Heart left ventricle (tissue), 16 donors: ENCODE data around the gene IMMP2L. TPM values are rescaled to one million over a fixed set of nuclear protein-coding genes. Genes with fewer than 3 reads are reported as not detected.

Experiments used
- ATAC-seq, 4 donors: fragments of 200-7000 bp; cut with Tn5 transposase; one replicate each; pipeline ENCODE4 v1.9.1; 2020 to 2022; ENCODE audit warnings: moderate library complexity in 4 of 4, mild to moderate bottlenecking in 3 of 4, moderate number of reproducible peaks in 1 of 4
- DNase-seq, 5 donors: peaks; one replicate each; pipeline ENCODE4 v3.0.0-alpha.2; 2020
- H3K27ac ChIP-seq, 12 donors: fragments of 200-600 bp; sonication (generic) in 4 of 12; one replicate each; pipeline versions ENCODE4 v1.5.0 to v1.8.0; 2016 to 2022; ENCODE audit warnings: mild to moderate bottlenecking in 2 of 12
- H3K27me3 ChIP-seq, 9 donors: fragments of 200-600 bp; sonication (generic) in 2 of 9; one replicate each; pipeline versions ENCODE4 v1.5.1 to v1.8.0; 2016 to 2022; ENCODE audit warnings: mild to moderate bottlenecking in 3 of 9
- H3K36me3 ChIP-seq, 9 donors: fragments of 200-600 bp; sonication (generic) in 2 of 9; one replicate each; pipeline versions ENCODE4 v1.5.0 to v1.8.0; 2018 to 2022; ENCODE audit warnings: mild to moderate bottlenecking in 2 of 9
- H3K4me1 ChIP-seq, 12 donors: fragments of 200-600 bp; sonication (generic) in 4 of 12; one replicate each; pipeline versions ENCODE4 v1.5.0 to v1.8.0; 2016 to 2022; ENCODE audit warnings: mild to moderate bottlenecking in 3 of 12
- H3K4me3 ChIP-seq, 12 donors: fragments of 200-600 bp; sonication (generic) in 4 of 12; one replicate each; pipeline versions ENCODE4 v1.5.0 to v1.8.0; 2017 to 2022; ENCODE audit warnings: mild to moderate bottlenecking in 9 of 12, moderate library complexity in 4 of 12
- H3K9me3 ChIP-seq, 12 donors: fragments of 200-600 bp; sonication (generic) in 4 of 12; one replicate each; pipeline versions ENCODE4 v1.5.0 to v1.8.0; 2016 to 2022; ENCODE audit warnings: mild to moderate bottlenecking in 1 of 12
- POLR2A ChIP-seq, 2 donors: fragments of 450-650 bp; IDR thresholded peaks; one replicate each; pipeline ENCODE4 v1.6.1; 2017; ENCODE audit warnings: antibody characterized with exemption in 2 of 2, mild to moderate bottlenecking in 2 of 2, moderate library complexity in 2 of 2
- WGBS, 4 donors: extraction: QIAGEN DNeasy Blood & Tissue Kit in 2 of 4; methylation state at CpG; one replicate each; pipeline versions ENCODE4 v1.1.5 to v1.1.7; 2013 to 2018; 5-methylcytosine and 5-hydroxymethylcytosine counted together
- intact Hi-C, 10 donors: fragments of 100-400 bp; cut with DNase I; formaldehyde crosslinking; loops; one replicate each; pipeline versions ENCODE4 v1.11.1 to v1.14.2; 2022
- polyA plus RNA-seq, 2 donors: library from polyadenylated mRNA; stranded (reverse); fragments of 200-250 nt; gene quantifications; one replicate each; pipeline ENCODE4 v1.2.3, GENCODE V29; 2013
- total RNA-seq, 9 donors: library from RNA; depleted of rRNA in 2 of 9; stranded (reverse); fragments of >200 nt in 2 of 9; fragmentation: NEBNext Ultra II Directional in 3 of 9; extraction: Animal tissue kit (Norgen Biotek cat#: 25700) in 3 of 9; gene quantifications; one replicate each; pipeline versions ENCODE4 v1.1.0 to v1.2.4, GENCODE V29; 2016 to 2023
- TF ChIP-seq, protein P1 (sequence below), 12 donors: fragments of 200-600 bp; sonication (generic) in 4 of 12; IDR thresholded peaks; one replicate each; pipeline versions ENCODE4 v1.5.0 to v1.8.0; 2018 to 2022; ENCODE audit warnings: antibody characterized with exemption in 12 of 12, mild to moderate bottlenecking in 5 of 12
- donor health status: ischemic (EF 13 %, LVEDD 7.1; RV severe dilation, severe dysfunction).
- donor health status: healthy with polysubstance abuse.
- donor health status: DM: no; HTN: yes; CAD: no.
- donor health status: DM: no; HTN: no; CAD: no.
- donor health status: ischemic (EF 25% LVEDD 6.9; RV normal size, moderate dysfunction).
- donor health status: ischemic (EF 25% LVEDD 5.7; RV mildly dilated, moderate dysfunction).
- donor health status: healthy.
- donor health status: DM: yes; HTN: yes; CAD: no.
- donor health status: ischemic (EF 35%, LVEDD 5.7; RV mildly dilated, moderate dysfunction).
- donor health status: nonischemic (EF 11% LVEDD 7.7; RV severe dilation, severe dysfunction).
- donor health status: DM: yes; HTN: yes; CAD: no.
- donor health status: PGD.
- donor health status: ischemic (EF 29% LVEDD 5.4; RV normal size, mild dysfunction).
- donor health status: nonischemic (EF 23%, LVEDD 6.1; RV moderate dilation, normal function).

Gene IMMP2L
- total and polyA plus RNA-seq, 11 donors: 5.1 to 17.2 (median 15.9) TPM

DNA sequence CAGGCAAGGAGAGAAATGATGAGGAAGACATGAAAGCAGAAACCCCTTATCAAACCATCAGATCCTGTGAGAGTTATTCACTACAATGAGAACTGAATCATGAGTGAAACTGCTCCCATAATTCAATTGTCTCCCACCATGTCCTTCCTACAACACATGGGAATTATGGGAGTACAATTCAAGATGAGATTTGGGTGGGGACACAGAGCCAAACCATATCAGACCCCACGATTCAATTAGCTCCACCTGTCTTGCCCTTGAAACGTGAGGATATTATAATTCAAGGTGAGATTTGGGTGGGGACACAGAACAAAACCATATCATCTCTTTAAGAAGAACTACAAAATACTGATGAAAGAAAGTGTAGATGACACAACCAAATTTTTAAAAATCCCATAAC, 128.9 kb downstream of the IMMP2L start:
- DNase-seq (no peak), ATAC-seq (no peak)
- no peak overlapping the region for H3K27ac ChIP-seq
- peaks cover 0 to 24% (median 3%) of the 10 kb centered on the region in 12 donors for H3K9me3 ChIP-seq
- no peak for TF ChIP-seq POLR2A (IDR thresholded peaks at IDR 0.05)
- TF ChIP-seq, protein P1, sequence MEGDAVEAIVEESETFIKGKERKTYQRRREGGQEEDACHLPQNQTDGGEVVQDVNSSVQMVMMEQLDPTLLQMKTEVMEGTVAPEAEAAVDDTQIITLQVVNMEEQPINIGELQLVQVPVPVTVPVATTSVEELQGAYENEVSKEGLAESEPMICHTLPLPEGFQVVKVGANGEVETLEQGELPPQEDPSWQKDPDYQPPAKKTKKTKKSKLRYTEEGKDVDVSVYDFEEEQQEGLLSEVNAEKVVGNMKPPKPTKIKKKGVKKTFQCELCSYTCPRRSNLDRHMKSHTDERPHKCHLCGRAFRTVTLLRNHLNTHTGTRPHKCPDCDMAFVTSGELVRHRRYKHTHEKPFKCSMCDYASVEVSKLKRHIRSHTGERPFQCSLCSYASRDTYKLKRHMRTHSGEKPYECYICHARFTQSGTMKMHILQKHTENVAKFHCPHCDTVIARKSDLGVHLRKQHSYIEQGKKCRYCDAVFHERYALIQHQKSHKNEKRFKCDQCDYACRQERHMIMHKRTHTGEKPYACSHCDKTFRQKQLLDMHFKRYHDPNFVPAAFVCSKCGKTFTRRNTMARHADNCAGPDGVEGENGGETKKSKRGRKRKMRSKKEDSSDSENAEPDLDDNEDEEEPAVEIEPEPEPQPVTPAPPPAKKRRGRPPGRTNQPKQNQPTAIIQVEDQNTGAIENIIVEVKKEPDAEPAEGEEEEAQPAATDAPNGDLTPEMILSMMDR (IDR thresholded peaks at IDR 0.05): no peak
- 82 to 91% (median 89%) methylated on average over 2 of the region's 2 CpGs for WGBS, 4 donors
- H3K4me3 ChIP-seq: no peak overlapping the region
- H3K27me3 ChIP-seq: no peaks in the 10 kb centered on the region
- H3K36me3 ChIP-seq: no peaks in the 10 kb centered on the region
- peaks cover 0 to 7% (median under 1%) of the 10 kb centered on the region in 12 donors for H3K4me1 ChIP-seq
- intact Hi-C loops: no loop called here

DNA sequence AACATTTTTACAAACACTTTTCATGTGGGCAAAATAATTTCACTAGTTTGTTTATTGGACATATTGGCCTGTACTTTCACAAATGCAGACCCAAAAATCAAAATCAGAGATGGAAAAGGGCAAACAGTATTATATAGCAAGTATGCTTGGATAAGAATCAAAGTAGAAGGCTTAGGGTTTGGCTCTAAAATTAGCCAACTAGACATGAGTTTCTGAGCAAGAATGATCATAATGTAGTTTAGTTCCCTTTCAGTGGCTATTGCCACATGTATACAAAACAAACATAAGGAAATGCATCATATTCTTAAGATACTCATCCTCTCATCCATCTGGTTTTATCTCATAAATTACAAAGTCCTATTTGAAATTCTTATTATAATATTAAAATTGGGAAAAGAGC, 132.5 kb downstream of the IMMP2L start:
- no peak for TF ChIP-seq POLR2A (IDR thresholded peaks at IDR 0.05)
- TF ChIP-seq, protein P1 (IDR thresholded peaks at IDR 0.05): no peak
- Histone ChIP-seq H3K27me3 (no peaks in the 10 kb centered on the region), H3K27ac (no peak overlapping the region), H3K9me3 (peaks cover 0 to 17% (median 3%) of the 10 kb centered on the region in 12 donors), H3K36me3 (no peaks in the 10 kb centered on the region), H3K4me3 (no peak overlapping the region), H3K4me1 (no peaks in the 10 kb centered on the region)
- intact Hi-C loops: no loop called here
- DNase-seq (no peak), ATAC-seq (no peak)

GRCh38 chr7:111424768-111425167, 137.5 kb downstream of the IMMP2L start:
- TF ChIP-seq POLR2A (IDR thresholded peaks at IDR 0.05): no peak
- TF ChIP-seq, protein P1 (IDR thresholded peaks at IDR 0.05): no peak
- no peaks in the 10 kb centered on the region for H3K4me1 ChIP-seq
- no peak overlapping the region for H3K27ac ChIP-seq
- H3K9me3 ChIP-seq: peaks cover 0 to 7% (median 0%) of the 10 kb centered on the region in 12 donors
- intact Hi-C loops: no loop called here
- no peak for DNase-seq
- H3K36me3 ChIP-seq: no peaks in the 10 kb centered on the region
- H3K4me3 ChIP-seq: no peak overlapping the region
- no peaks in the 10 kb centered on the region for H3K27me3 ChIP-seq
- no peak for ATAC-seq

DNA sequence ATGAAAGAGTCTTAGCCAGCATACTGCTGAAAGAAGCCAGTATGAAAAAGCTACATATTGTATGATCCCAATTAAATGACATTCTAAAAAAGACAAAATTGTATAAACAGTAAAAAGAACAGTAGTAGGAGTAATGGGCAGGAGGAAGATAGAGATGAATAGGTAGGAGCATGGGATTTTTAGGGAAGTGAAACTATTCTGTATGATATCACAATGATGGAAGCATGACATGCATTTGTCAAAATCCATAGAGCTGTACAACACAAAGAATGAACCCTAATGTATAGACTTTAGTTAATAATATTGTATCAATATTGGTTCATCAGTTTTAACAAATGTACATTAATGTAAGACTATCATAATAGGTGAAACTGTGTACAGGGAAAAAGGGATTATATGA, 147.9 kb downstream of the IMMP2L start:
- H3K9me3 ChIP-seq: no peaks in the 10 kb centered on the region
- H3K27me3 ChIP-seq: no peaks in the 10 kb centered on the region
- peaks cover 0 to 10% (median 0%) of the 10 kb centered on the region in 12 donors for H3K4me1 ChIP-seq
- intact Hi-C loops: no loop called here
- DNase-seq: no peak
- H3K4me3 ChIP-seq: no peak overlapping the region
- ATAC-seq: no peak
- TF ChIP-seq, protein P1 (IDR thresholded peaks at IDR 0.05): no peak
- TF ChIP-seq POLR2A (IDR thresholded peaks at IDR 0.05): no peak
- no peaks in the 10 kb centered on the region for H3K36me3 ChIP-seq
- H3K27ac ChIP-seq: no peak overlapping the region
